Measurements from ENCODE around the gene NACAD.

Gene NACAD

GRCh38 chr7:45111298-45112223, 22.8 kb upstream of the NACAD start, which contains the start of gene TBRG4:
TSS of gene TBRG4 (minus strand) at chr7:45111697. CDS start at chr7:45109237, 2,460 bp downstream.
- no peaks in the 10 kb centered on the region for H3K27me3 ChIP-seq (ENCODE audit: control insufficient read depth, insufficient read depth, low read length)
- peak within 1 kb of the TSS; percentile 85 for H3K4me3 ChIP-seq (ENCODE audit: low read length)
- no peaks in the 10 kb centered on the region for H3K9me3 ChIP-seq (ENCODE audit: control insufficient read depth, low read length)
- peaks cover 5% of the 10 kb centered on the region for H3K36me3 ChIP-seq (ENCODE audit: control insufficient read depth, insufficient read depth, low read length)
- peaks cover 25% of the 10 kb centered on the region for H3K4me1 ChIP-seq (ENCODE audit: control insufficient read depth, insufficient read depth, low read length)
- peak within 1 kb of the TSS; percentile 89 for H3K9ac ChIP-seq (ENCODE audit: low read length)

DNA sequence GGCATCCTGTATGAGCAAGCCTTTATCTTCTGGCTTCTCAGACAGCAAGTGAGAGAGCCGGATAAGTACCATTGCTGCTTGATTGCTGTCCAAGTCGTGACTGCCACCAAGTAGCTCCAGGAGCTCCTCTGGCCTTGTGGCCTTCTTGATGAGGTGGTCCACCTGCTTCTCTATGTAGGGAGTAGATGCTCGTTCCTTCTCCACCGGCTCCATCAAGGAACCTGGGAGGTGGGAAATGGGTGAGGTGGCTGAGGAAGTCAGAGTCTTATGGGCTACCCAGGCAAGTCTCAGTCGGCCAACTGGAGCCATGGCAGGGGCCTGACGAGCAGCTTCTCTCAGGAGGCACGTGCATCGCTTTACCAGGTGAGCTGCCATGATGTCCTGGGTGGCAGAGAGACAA, 20.1 kb upstream of the NACAD start:
- Histone ChIP-seq H3K9ac (ENCODE audit: low read length) (no peak overlapping the region), H3K36me3 (ENCODE audit: control insufficient read depth, insufficient read depth, low read length) (peaks cover 18% of the 10 kb centered on the region), H3K4me3 (ENCODE audit: low read length) (no peak overlapping the region), H3K9me3 (ENCODE audit: control insufficient read depth, low read length) (no peaks in the 10 kb centered on the region), H3K4me1 (ENCODE audit: control insufficient read depth, insufficient read depth, low read length) (peaks cover 25% of the 10 kb centered on the region), H3K27me3 (ENCODE audit: control insufficient read depth, insufficient read depth, low read length) (no peaks in the 10 kb centered on the region)

GRCh38 chr7:45107356-45107755, 18.6 kb upstream of the NACAD start:
- Histone ChIP-seq H3K36me3 (ENCODE audit: control insufficient read depth, insufficient read depth, low read length) (peaks cover 29% of the 10 kb centered on the region), H3K4me1 (ENCODE audit: control insufficient read depth, insufficient read depth, low read length) (peaks cover 25% of the 10 kb centered on the region), H3K9me3 (ENCODE audit: control insufficient read depth, low read length) (no peaks in the 10 kb centered on the region), H3K4me3 (ENCODE audit: low read length) (no peak overlapping the region), H3K27me3 (ENCODE audit: control insufficient read depth, insufficient read depth, low read length) (no peaks in the 10 kb centered on the region), H3K9ac (ENCODE audit: low read length) (no peak overlapping the region)

- Histone ChIP-seq H3K4me1 (ENCODE audit: control insufficient read depth, insufficient read depth, low read length) (peaks cover 20% of the 10 kb centered on the region), H3K36me3 (ENCODE audit: control insufficient read depth, insufficient read depth, low read length) (peaks cover 34% of the 10 kb centered on the region), H3K9me3 (ENCODE audit: control insufficient read depth, low read length) (no peaks in the 10 kb centered on the region), H3K27me3 (ENCODE audit: control insufficient read depth, insufficient read depth, low read length) (no peaks in the 10 kb centered on the region), H3K9ac (ENCODE audit: low read length) (no peak overlapping the region), H3K4me3 (ENCODE audit: low read length) (no peak overlapping the region)
Observed at GRCh38 chr7:45106820-45107219, 18.1 kb upstream of the NACAD start.

DNA sequence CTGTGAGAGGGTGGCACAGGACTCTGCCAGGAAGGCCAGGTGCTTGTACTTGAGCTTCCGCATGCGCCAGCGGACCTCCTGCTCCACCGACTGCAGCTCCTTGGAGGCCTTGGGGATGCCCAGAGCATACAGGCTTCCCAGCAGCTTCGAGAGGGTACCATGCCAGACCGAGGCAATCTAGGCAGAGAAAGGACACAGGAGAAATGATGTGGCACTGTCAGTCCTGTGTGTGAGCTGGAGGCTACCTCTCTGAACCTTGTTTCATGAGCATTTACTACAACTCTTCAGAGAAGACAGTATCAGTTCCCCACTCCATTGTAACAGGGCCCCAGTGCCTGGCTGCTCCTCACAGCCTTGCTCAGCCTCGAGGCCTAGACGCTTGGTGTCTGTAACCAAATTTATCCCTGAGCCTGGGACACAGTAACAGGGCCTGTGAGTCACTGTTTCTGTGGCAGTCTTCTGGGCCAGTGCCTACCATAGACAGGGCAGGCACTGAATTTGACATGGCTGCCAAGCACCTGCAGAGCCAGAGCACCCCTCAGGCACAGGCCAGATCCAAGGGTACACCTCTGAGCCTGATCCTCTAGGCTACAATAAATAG, 16.9 kb upstream of the NACAD start:
- no peak overlapping the region for H3K4me3 ChIP-seq (ENCODE audit: low read length)
- no peaks in the 10 kb centered on the region for H3K9me3 ChIP-seq (ENCODE audit: control insufficient read depth, low read length)
- H3K27me3 ChIP-seq (ENCODE audit: control insufficient read depth, insufficient read depth, low read length), result no peaks in the 10 kb centered on the region
- H3K4me1 ChIP-seq (ENCODE audit: control insufficient read depth, insufficient read depth, low read length), result peaks cover 19% of the 10 kb centered on the region
- peaks cover 44% of the 10 kb centered on the region for H3K36me3 ChIP-seq (ENCODE audit: control insufficient read depth, insufficient read depth, low read length)
- H3K9ac ChIP-seq (ENCODE audit: low read length), result no peak overlapping the region

- peaks cover 13% of the 10 kb centered on the region for H3K4me1 ChIP-seq (ENCODE audit: control insufficient read depth, insufficient read depth, low read length)
- peaks cover 45% of the 10 kb centered on the region for H3K36me3 ChIP-seq (ENCODE audit: control insufficient read depth, insufficient read depth, low read length)
- H3K27me3 ChIP-seq (ENCODE audit: control insufficient read depth, insufficient read depth, low read length), result no peaks in the 10 kb centered on the region
- H3K9me3 ChIP-seq (ENCODE audit: control insufficient read depth, low read length), result no peaks in the 10 kb centered on the region
- H3K9ac ChIP-seq (ENCODE audit: low read length), result no peak overlapping the region
- no peak overlapping the region for H3K4me3 ChIP-seq (ENCODE audit: low read length)
Observed at GRCh38 chr7:45104844-45105587, 16.2 kb upstream of the NACAD start.

DNA sequence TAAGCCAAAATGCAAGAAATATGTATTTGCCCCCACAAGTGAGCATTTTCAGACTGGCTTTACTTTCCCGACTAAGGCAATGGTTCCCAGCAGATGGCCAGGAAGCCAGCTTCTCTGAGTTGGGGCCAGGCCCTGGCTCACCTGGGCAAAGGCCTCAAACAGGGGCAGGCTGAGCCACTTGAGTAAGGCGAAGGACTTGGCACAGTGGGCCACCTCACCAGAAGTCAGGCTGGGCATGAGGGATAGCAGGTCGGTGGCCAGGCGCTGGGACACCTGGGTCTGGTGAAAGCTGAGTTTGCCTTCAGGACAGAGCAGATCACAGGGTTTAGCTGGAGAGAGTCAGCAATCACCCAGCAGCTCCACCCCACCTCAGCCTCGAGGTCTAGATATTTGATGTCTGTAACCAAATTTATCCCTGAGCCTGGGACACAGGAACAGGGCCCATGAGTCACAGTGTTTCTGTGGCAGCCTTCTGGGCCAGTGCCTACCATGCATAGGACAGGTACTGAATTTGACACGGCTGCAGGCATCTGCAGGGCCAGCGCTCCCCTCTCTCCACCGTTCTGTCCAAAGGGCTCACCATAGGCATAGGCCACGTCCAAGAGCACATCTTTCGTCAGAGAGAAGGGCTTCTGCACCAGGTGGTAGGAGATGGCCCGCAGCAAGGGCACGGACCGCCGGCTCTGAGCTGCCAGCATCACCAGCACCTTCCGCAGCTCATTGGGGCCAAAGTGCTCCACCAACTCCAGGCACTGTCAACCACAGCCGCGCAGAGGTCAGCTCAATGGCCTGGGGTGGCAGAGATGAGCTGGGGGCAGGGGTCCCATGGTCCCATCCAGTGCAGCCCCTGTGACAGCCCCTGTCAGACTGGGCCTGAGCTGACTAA, 15.4 kb upstream of the NACAD start:
- H3K36me3 ChIP-seq (ENCODE audit: control insufficient read depth, insufficient read depth, low read length), result peaks cover 45% of the 10 kb centered on the region
- H3K27me3 ChIP-seq (ENCODE audit: control insufficient read depth, insufficient read depth, low read length), result no peaks in the 10 kb centered on the region
- H3K4me3 ChIP-seq (ENCODE audit: low read length), result no peak overlapping the region
- H3K4me1 ChIP-seq (ENCODE audit: control insufficient read depth, insufficient read depth, low read length), result peaks cover 10% of the 10 kb centered on the region
- H3K9me3 ChIP-seq (ENCODE audit: control insufficient read depth, low read length), result no peaks in the 10 kb centered on the region
- H3K9ac ChIP-seq (ENCODE audit: low read length), result no peak overlapping the region

- no peak overlapping the region for H3K9ac ChIP-seq (ENCODE audit: low read length)
- no peaks in the 10 kb centered on the region for H3K9me3 ChIP-seq (ENCODE audit: control insufficient read depth, low read length)
- H3K4me1 ChIP-seq (ENCODE audit: control insufficient read depth, insufficient read depth, low read length), result peaks cover 2% of the 10 kb centered on the region
- no peaks in the 10 kb centered on the region for H3K27me3 ChIP-seq (ENCODE audit: control insufficient read depth, insufficient read depth, low read length)
- peaks cover 41% of the 10 kb centered on the region for H3K36me3 ChIP-seq (ENCODE audit: control insufficient read depth, insufficient read depth, low read length)
- no peak overlapping the region for H3K4me3 ChIP-seq (ENCODE audit: low read length)
Observed at GRCh38 chr7:45102785-45103712, 14.3 kb upstream of the NACAD start.

- Histone ChIP-seq H3K4me1 (ENCODE audit: control insufficient read depth, insufficient read depth, low read length) (no peaks in the 10 kb centered on the region), H3K36me3 (ENCODE audit: control insufficient read depth, insufficient read depth, low read length) (peaks cover 40% of the 10 kb centered on the region), H3K9me3 (ENCODE audit: control insufficient read depth, low read length) (no peaks in the 10 kb centered on the region), H3K9ac (ENCODE audit: low read length) (no peak overlapping the region), H3K27me3 (ENCODE audit: control insufficient read depth, insufficient read depth, low read length) (no peaks in the 10 kb centered on the region), H3K4me3 (ENCODE audit: low read length) (no peak overlapping the region)
Observed at GRCh38 chr7:45101748-45102147, 13.0 kb upstream of the NACAD start.

DNA sequence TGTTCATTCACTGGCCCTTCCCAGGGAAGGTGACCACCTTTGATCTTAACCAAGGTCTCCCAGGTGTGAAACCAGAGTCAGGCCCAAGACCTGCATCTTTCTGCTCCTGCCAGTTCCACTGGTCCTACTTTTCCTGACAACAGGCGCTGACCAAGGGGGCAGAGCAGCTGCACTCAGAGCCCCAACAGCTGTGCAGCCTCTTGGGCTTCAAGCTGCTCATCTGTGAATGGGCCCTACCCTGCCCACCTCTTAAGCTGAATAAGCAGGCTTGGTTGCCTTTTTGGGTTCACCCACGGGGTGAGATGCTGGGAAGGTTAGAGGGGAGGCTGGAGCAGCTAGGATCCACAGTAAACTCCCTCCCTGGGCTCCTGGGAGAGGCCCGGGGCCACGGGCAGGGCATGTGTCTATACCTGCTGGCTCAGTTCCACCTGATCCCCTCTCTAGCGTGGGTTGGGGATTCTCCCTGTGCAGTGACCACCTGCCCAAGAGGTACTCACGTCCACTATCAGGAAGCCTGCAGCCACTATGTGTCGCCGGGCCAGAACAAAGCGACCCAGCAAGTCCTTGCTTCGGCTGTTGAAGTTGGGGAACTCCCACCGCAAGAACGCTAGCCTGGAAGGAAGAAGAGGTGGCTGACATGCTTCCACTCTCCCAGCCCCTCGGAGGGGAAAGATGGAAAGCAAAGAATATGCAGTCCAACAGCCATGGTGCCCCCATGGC, 12.2 kb upstream of the NACAD start:
- Histone ChIP-seq H3K27me3 (ENCODE audit: control insufficient read depth, insufficient read depth, low read length) (no peaks in the 10 kb centered on the region), H3K4me1 (ENCODE audit: control insufficient read depth, insufficient read depth, low read length) (no peaks in the 10 kb centered on the region), H3K9me3 (ENCODE audit: control insufficient read depth, low read length) (no peaks in the 10 kb centered on the region), H3K9ac (ENCODE audit: low read length) (no peak overlapping the region), H3K4me3 (ENCODE audit: low read length) (no peak overlapping the region), H3K36me3 (ENCODE audit: control insufficient read depth, insufficient read depth, low read length) (peaks cover 40% of the 10 kb centered on the region)

Measured in mucosa of stomach (tissue), 1 donor.